GM12878 (cell line): Measurements from ENCODE around the gene PDE7B. TPM values are rescaled to one million over a fixed set of nuclear protein-coding genes. Genes with fewer than 3 reads are reported as not detected.

Experiments
- ATAC-seq: fragments of 200-7000 bp; cut with Tn5 transposase; 3 replicates; pipeline ENCODE4 v1.9.1; 2020; ENCODE audit warnings: mild to moderate bottlenecking, moderate library complexity
- BruUV-seq: library from RNA; stranded (reverse); fragments of 400-500 nt; replicated peaks from 2 replicates; lab custom pipeline; 2021; lab: Mats Ljungman, UMichigan
- CTCF ChIA-PET: fragments of 300-600 bp; sonication (Branson Sonifier 250); formaldehyde crosslinking; extraction: SDS; loops from one replicate; lab custom pipeline; 2021; ENCODE audit warnings: inconsistent platforms; lab: Yijun Ruan, JAX
- POLR2A ChIA-PET: fragments of 350-600 bp; formaldehyde crosslinking; extraction: SDS; loops from one replicate; lab custom pipeline; 2021; ENCODE audit warnings: inconsistent platforms; lab: Charles Lee
- RAD21 ChIA-PET: fragments of 300-600 bp; sonication (Branson Sonifier 250); formaldehyde crosslinking; loops from one replicate; lab custom pipeline; 2023; ENCODE audit warnings: antibody characterized with exemption; ENCODE audit not compliant: unreplicated experiment; lab: Charles Lee
- SMC1A ChIA-PET: fragments of 300-600 bp; sonication (Branson Sonifier 250); formaldehyde crosslinking; loops from one replicate; lab custom pipeline; 2023; ENCODE audit not compliant: unreplicated experiment, uncharacterized antibody; lab: Charles Lee
- DNase-seq: peaks from one replicate; pipeline ENCODE4 v3.0.0-alpha.2; 2011; ENCODE audit warnings: low read depth, low spot score
- FAIRE-seq: peaks from 3 replicates; lab custom pipeline; 2011; peaks lifted over from hg19 to GRCh38; lab: Jason Lieb, UNC
- H2AFZ ChIP-seq: 2 replicates; pipeline ENCODE4 v1.6.0; 2011; ENCODE audit warnings: low read depth, low read length, control low read depth; ENCODE audit not compliant: control insufficient read depth
- H3K27ac ChIP-seq: 2 replicates; pipeline ENCODE4 v1.5.1; 2011; ENCODE audit warnings: control low read depth; ENCODE audit not compliant: control insufficient read depth, insufficient read depth
- H3K27me3 ChIP-seq, 2 experiments: replicated peaks in 1 of 2; 2 replicates each; pipeline versions ENCODE4 v1.6.0 to v1.6.1; 2011; ENCODE audit warnings: low read length in 1 of 2; ENCODE audit not compliant: control insufficient read depth in 2 of 2, insufficient read depth in 2 of 2
- H3K36me3 ChIP-seq, 2 experiments: 2 replicates each; pipeline ENCODE4 v1.5.1; 2011; ENCODE audit warnings: low read length in 1 of 2; ENCODE audit not compliant: control insufficient read depth in 2 of 2, insufficient read depth in 2 of 2
- H3K4me1 ChIP-seq: 2 replicates; pipeline ENCODE4 v1.6.1; 2011; ENCODE audit warnings: mild to moderate bottlenecking, low read length, moderate library complexity, mixed read lengths; ENCODE audit not compliant: control insufficient read depth, insufficient read depth
- H3K4me2 ChIP-seq: 2 replicates; pipeline ENCODE4 v1.6.0; 2011; ENCODE audit warnings: control low read depth; ENCODE audit not compliant: control insufficient read depth, insufficient read depth
- H3K4me3 ChIP-seq: fragments of 200-600 bp; sonication (generic); 2 replicates; pipeline ENCODE4 v1.5.1; 2016
- H3K79me2 ChIP-seq: 2 replicates; pipeline ENCODE4 v1.6.0; 2011; ENCODE audit warnings: low read length; ENCODE audit not compliant: control insufficient read depth, insufficient read depth
- H3K9ac ChIP-seq: 2 replicates; pipeline ENCODE4 v1.8.0; 2011; ENCODE audit warnings: low read length, control low read depth, mixed read lengths; ENCODE audit not compliant: control insufficient read depth, insufficient read depth
- H3K9me3 ChIP-seq: replicated peaks from 3 replicates; pipeline ENCODE4 v1.5.1; 2011; ENCODE audit warnings: mild to moderate bottlenecking, low read length; ENCODE audit not compliant: control insufficient read depth, insufficient read depth
- H4K20me1 ChIP-seq: 2 replicates; pipeline ENCODE4 v1.6.0; 2011; ENCODE audit not compliant: control insufficient read depth, insufficient read depth
- ATF7 ChIP-seq: fragments of 450-650 bp; IDR thresholded peaks from 2 replicates; pipeline ENCODE4 v1.6.1; 2016; ENCODE audit warnings: low read depth, mild to moderate bottlenecking
- BCL11A ChIP-seq: IDR thresholded peaks from 2 replicates; pipeline ENCODE4 v1.6.1; 2011; ENCODE audit warnings: low read depth, low read length
- BMI1 ChIP-seq: fragments of 450-650 bp; IDR thresholded peaks from 2 replicates; pipeline ENCODE4 v1.6.1; 2016; ENCODE audit warnings: mild to moderate bottlenecking, moderate library complexity, borderline replicate concordance
- CEBPZ ChIP-seq: fragments of 150-350 bp; IDR thresholded peaks from 2 replicates; pipeline ENCODE4 v1.6.1; 2016; ENCODE audit warnings: low read depth, low read length
- EED ChIP-seq: sonication (generic); IDR thresholded peaks from 2 replicates; pipeline ENCODE4 v1.6.1; 2016; ENCODE audit warnings: antibody characterized with exemption, low read depth
- FOXK2 ChIP-seq: fragments of 450-650 bp; IDR thresholded peaks from 2 replicates; pipeline ENCODE4 v1.6.1; 2017; ENCODE audit warnings: mild to moderate bottlenecking, moderate library complexity
- FOXM1 ChIP-seq: IDR thresholded peaks from 2 replicates; pipeline ENCODE4 v1.6.1; 2012; ENCODE audit warnings: low read depth, mild to moderate bottlenecking, inconsistent platforms, low read length, moderate library complexity
- NFIC ChIP-seq: IDR thresholded peaks from 2 replicates; pipeline ENCODE4 v1.6.1; 2012; ENCODE audit warnings: low read depth, mild to moderate bottlenecking, inconsistent platforms, low read length, moderate library complexity
- POLR2AphosphoS5 ChIP-seq: IDR thresholded peaks from 2 replicates; pipeline ENCODE4 v1.6.1; 2011; ENCODE audit warnings: mild to moderate bottlenecking, low read length, inconsistent platforms
- RBBP5 ChIP-seq: fragments of 200-600 bp; sonication (generic); conservative IDR thresholded peaks from 2 replicates; pipeline ENCODE4 v1.6.1; 2016
- RELA ChIP-seq: fragments of 450-650 bp; IDR thresholded peaks from 2 replicates; pipeline ENCODE4 v1.8.0; 2014; ENCODE audit warnings: borderline replicate concordance; ENCODE audit not compliant: partially characterized antibody
- SIN3A ChIP-seq: IDR thresholded peaks from 2 replicates; pipeline ENCODE4 v1.6.1; 2012; ENCODE audit warnings: low read depth, low read length, improper control_type of control experiment
- SMAD5 ChIP-seq: IDR thresholded peaks from 2 replicates; pipeline ENCODE4 v1.6.1; 2016; ENCODE audit warnings: antibody characterized with exemption, low read depth
- SP1 ChIP-seq: IDR thresholded peaks from one replicate; pipeline ENCODE4 v1.6.1; 2011; ENCODE audit warnings: low read depth, low read length
- SPI1 ChIP-seq: IDR thresholded peaks from 2 replicates; pipeline ENCODE4 v1.6.1; 2011; ENCODE audit warnings: low read depth, mild to moderate bottlenecking, low read length, moderate library complexity, borderline replicate concordance; ENCODE audit not compliant: insufficient read depth
- SUZ12 ChIP-seq: fragments of 200-600 bp; sonication (generic); IDR thresholded peaks from one replicate; pipeline ENCODE4 v1.6.1; 2018; ENCODE audit warnings: antibody characterized with exemption, mild to moderate bottlenecking; ENCODE audit not compliant: unreplicated experiment
- YY1 ChIP-seq: IDR thresholded peaks from 2 replicates; pipeline ENCODE4 v1.6.1; 2011; ENCODE audit warnings: low read depth, mild to moderate bottlenecking, low read length
- ZNF207 ChIP-seq: fragments of 450-650 bp; IDR thresholded peaks from 2 replicates; pipeline ENCODE4 v1.6.1; 2014; ENCODE audit warnings: antibody characterized with exemption, mild to moderate bottlenecking, borderline replicate concordance
- WGBS: methylation state at CpG from one replicate; pipeline ENCODE4 v1.1.6; 2016; ENCODE audit warnings: low lambda C conversion rate; ENCODE audit not compliant: insufficient replicate concordance, insufficient coverage; ENCODE audit errors: missing lambda C conversion rate; 5-methylcytosine and 5-hydroxymethylcytosine counted together
- in situ Hi-C: fragments of 300-500 bp; cut with MboI; formaldehyde crosslinking; loops from 9 replicates; pipeline ENCODE4 v1.14.3; 2018; ENCODE audit warnings: mixed read lengths
- intact Hi-C: fragments of 100-400 bp; cut with micrococcal nuclease; formaldehyde crosslinking; loops from one replicate; pipeline ENCODE4 v1.14.2; 2022; ENCODE audit not compliant: unreplicated experiment
- polyA plus RNA-seq, 11 experiments: library from polyadenylated mRNA; depleted of rRNA in 4 of 11; unstranded in 6 of 11; stranded (reverse) in 5 of 11; fragments of >200 nt; fragmentation: Nextera tagmentation in 4 of 11; fragmentation: Illumina TruSeq in 1 of 11; extraction: Ambion mirVana in 4 of 11; extraction: Trizol in 1 of 11; gene quantifications; 1 replicate in 1 of 11; 2 replicates in 10 of 11; pipeline versions ENCODE4 v1.2.1 to v1.2.3, GENCODE V29; 2011 to 2016; ENCODE audit warnings: inconsistent platforms in 2 of 11, missing spikeins in 2 of 11, low read depth in 1 of 11
- total RNA-seq, 4 experiments: library from RNA; depleted of rRNA in 3 of 4; stranded (reverse); fragments of >200 nt in 3 of 4; fragmentation: Illumina TruSeq in 1 of 4; extraction: Trizol in 1 of 4; gene quantifications; 2 replicates each; pipeline versions ENCODE4 v1.2.1 to v1.2.3, GENCODE V29; 2013 to 2021
- TF ChIP-seq, protein P1 (sequence below): fragments of 450-650 bp; formaldehyde crosslinking; IDR thresholded peaks from 2 replicates; pipeline ENCODE4 v1.4.0; 2020; ENCODE audit warnings: mild to moderate bottlenecking, moderate library complexity
- TF ChIP-seq, protein P2 (sequence below): IDR thresholded peaks from 2 replicates; pipeline ENCODE4 v1.6.1; 2011; ENCODE audit warnings: low read depth, low read length, improper control_type of control experiment, borderline replicate concordance

Gene PDE7B
- total and polyA plus RNA-seq, 10 of the 15 experiments (the other 5 are each of a cell fraction or from before 2014, with no cell fraction given), result not detected

- CTCF ChIA-PET, result no interaction called here
- 67% methylated on average over 2 of the region's 2 CpGs for WGBS
Observed at GRCh38 chr6:136111831-136112230, 260.3 kb downstream of the PDE7B start.

More at GRCh38 chr6:136111831-136112230, 260.3 kb downstream of the PDE7B start:
- Histone ChIP-seq H3K4me2 (no peak overlapping the region), H3K9me3 (no peaks in the 10 kb centered on the region), H3K9ac (no peak overlapping the region), H4K20me1 (no peaks in the 10 kb centered on the region), H3K27ac (no peak overlapping the region), H3K4me3 (no peak overlapping the region), H3K4me1 (no peaks in the 10 kb centered on the region), H3K36me3 (no peaks in the 10 kb centered on the region), H2AFZ (no peak overlapping the region), H3K79me2 (no peaks in the 10 kb centered on the region), H3K27me3 (no peaks in the 10 kb centered on the region; a peak in 1 of 4 replicates)
- ChIA-PET POLR2A (no interaction called here), SMC1A (no interaction called here), RAD21 (no interaction called here)
- no peak for ATAC-seq
- BruUV-seq, result no TSS peak
- TF ChIP-seq SMAD5, result no peak
- TF ChIP-seq ATF7, result no peak
- TF ChIP-seq SIN3A, result no peak
- no peak for TF ChIP-seq FOXM1
- no peak for TF ChIP-seq RBBP5
- TF ChIP-seq POLR2AphosphoS5, result no peak
- no peak for TF ChIP-seq SUZ12
- TF ChIP-seq NFIC, result no peak
- no peak for TF ChIP-seq EED
- no peak for TF ChIP-seq FOXK2
- TF ChIP-seq CEBPZ, result no peak
- TF ChIP-seq BMI1, result no peak
- TF ChIP-seq, protein P1, sequence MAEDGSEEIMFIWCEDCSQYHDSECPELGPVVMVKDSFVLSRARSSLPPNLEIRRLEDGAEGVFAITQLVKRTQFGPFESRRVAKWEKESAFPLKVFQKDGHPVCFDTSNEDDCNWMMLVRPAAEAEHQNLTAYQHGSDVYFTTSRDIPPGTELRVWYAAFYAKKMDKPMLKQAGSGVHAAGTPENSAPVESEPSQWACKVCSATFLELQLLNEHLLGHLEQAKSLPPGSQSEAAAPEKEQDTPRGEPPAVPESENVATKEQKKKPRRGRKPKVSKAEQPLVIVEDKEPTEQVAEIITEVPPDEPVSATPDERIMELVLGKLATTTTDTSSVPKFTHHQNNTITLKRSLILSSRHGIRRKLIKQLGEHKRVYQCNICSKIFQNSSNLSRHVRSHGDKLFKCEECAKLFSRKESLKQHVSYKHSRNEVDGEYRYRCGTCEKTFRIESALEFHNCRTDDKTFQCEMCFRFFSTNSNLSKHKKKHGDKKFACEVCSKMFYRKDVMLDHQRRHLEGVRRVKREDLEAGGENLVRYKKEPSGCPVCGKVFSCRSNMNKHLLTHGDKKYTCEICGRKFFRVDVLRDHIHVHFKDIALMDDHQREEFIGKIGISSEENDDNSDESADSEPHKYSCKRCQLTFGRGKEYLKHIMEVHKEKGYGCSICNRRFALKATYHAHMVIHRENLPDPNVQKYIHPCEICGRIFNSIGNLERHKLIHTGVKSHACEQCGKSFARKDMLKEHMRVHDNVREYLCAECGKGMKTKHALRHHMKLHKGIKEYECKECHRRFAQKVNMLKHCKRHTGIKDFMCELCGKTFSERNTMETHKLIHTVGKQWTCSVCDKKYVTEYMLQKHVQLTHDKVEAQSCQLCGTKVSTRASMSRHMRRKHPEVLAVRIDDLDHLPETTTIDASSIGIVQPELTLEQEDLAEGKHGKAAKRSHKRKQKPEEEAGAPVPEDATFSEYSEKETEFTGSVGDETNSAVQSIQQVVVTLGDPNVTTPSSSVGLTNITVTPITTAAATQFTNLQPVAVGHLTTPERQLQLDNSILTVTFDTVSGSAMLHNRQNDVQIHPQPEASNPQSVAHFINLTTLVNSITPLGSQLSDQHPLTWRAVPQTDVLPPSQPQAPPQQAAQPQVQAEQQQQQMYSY (CRISPR knock-in tag), result no peak
- TF ChIP-seq, protein P2, sequence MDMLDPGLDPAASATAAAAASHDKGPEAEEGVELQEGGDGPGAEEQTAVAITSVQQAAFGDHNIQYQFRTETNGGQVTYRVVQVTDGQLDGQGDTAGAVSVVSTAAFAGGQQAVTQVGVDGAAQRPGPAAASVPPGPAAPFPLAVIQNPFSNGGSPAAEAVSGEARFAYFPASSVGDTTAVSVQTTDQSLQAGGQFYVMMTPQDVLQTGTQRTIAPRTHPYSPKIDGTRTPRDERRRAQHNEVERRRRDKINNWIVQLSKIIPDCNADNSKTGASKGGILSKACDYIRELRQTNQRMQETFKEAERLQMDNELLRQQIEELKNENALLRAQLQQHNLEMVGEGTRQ, result no peak
- no peak for TF ChIP-seq SP1
- no peak for TF ChIP-seq BCL11A
- no peak for TF ChIP-seq SPI1
- TF ChIP-seq ZNF207, result no peak
- no peak for TF ChIP-seq RELA
- TF ChIP-seq YY1, result no peak
- no peak for DNase-seq
- intact Hi-C loops (no loop called here), in situ Hi-C loops (no loop called here)
- no peak for FAIRE-seq
